Thoracic aorta endothelial cell (primary cell): ENCODE data around the gene ZNF214. TPM values are rescaled to one million over a fixed set of nuclear protein-coding genes. Genes with fewer than 3 reads are reported as not detected.

Experiments
- total RNA-seq: library from RNA; depleted of rRNA; stranded (reverse); fragments of >200 nt; gene quantifications from 2 replicates; pipeline ENCODE4 v1.2.3, GENCODE V29; 2012

ZNF214 gene
- total RNA-seq, result 1.9 and 2.0 TPM in 2 replicates

GRCh38 chr11:7020183-7020917 is at the start of gene ZNF214, which contains the start of gene NLRP14:
Gene ZNF214, minus strand, starts transcription at chr11:7020346. Its CDS starts 17,511 bp downstream, at chr11:7002835.
Gene NLRP14, plus strand, starts transcription at chr11:7020479. Its CDS starts 18,108 bp downstream, at chr11:7038587.

Other genes starting within 250 kb of the ZNF214 start
- 0.27 and 0.43 TPM in 2 replicates for gene OR2AG2, start 248.4 kb downstream of the ZNF214 start, total RNA-seq
- not detected in 2 replicates for gene OR2AG1, start 237.3 kb downstream of the ZNF214 start, total RNA-seq
- gene OR6A2, start 220.7 kb downstream of the ZNF214 start, total RNA-seq, result 0.43 and 0.66 TPM in 2 replicates
- gene OR10A5, start 174.7 kb downstream of the ZNF214 start, total RNA-seq, result not detected in 2 replicates
- gene OR10A2, start 157.3 kb downstream of the ZNF214 start, total RNA-seq, result not detected in 2 replicates
- gene OR10A4, start 143.7 kb downstream of the ZNF214 start, total RNA-seq, result not detected in 2 replicates
- gene OR2D2, start 127.8 kb downstream of the ZNF214 start, total RNA-seq, result 0.66 and 0.86 TPM in 2 replicates
- gene OR2D3, start 99.3 kb downstream of the ZNF214 start, total RNA-seq, result not detected in 2 replicates
- gene ZNF215, start 93.9 kb downstream of the ZNF214 start, total RNA-seq, result 5.9 and 6.0 TPM in 2 replicates
- gene NLRP14, start 133 bp upstream of the ZNF214 start, total RNA-seq, result 0.07 and 0.53 TPM in 2 replicates
- 0.40 TPM in 1 of 2 replicates, not detected in the other for gene RBMXL2, start 68.7 kb upstream of the ZNF214 start, total RNA-seq
- 0.22 and 0.27 TPM in 2 replicates for gene SYT9, start 231.6 kb upstream of the ZNF214 start, total RNA-seq